Activated CD8-positive, alpha-beta memory T cell treated with anti-CD3 and anti-CD28 coated beads for 48 hours (primary cell): ENCODE data around the gene ADD3.

ENCODE experiments used
- DNase-seq, 3 experiments: peaks; one replicate each; pipeline ENCODE4 v3.0.0-alpha.2; 2020; ENCODE audit warnings: low read depth in 2 of 3, low spot score in 2 of 3

ADD3 gene

GRCh38 chr10:110149259-110149658 lies 141.5 kb downstream of the ADD3 start:
- DNase-seq, result no peak

- DNase-seq, result no peak
Observed at GRCh38 chr10:110150046-110150445, 142.3 kb downstream of the ADD3 start.

DNA sequence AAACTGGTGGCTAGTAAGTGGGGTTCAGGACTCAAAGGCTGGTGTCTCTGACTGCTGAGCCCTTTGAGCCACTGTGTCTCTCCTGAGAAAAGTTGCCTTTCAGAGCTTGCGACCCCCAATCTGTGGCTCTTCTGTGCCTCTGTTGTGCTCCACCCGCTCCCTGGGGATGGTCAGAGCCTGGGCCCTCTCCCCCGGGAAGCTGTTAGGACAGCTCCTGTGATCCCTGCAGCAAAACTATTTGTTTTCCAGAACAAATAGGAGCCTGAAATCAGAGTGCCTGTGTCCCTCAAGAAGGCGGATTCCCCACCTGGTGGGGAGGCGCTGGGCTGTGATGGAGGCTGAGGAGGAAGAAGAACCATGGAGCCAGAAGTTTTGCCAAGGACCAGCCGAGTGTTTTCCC lies 143.2 kb downstream of the ADD3 start:
- DNase-seq, result no peak

- no peak for DNase-seq
Observed at GRCh38 chr10:110151467-110151866, 143.7 kb downstream of the ADD3 start.

- no peak for DNase-seq
Observed at GRCh38 chr10:110151971-110152370, 144.2 kb downstream of the ADD3 start.

GRCh38 chr10:110153396-110153795 lies 145.6 kb downstream of the ADD3 start:
- no peak for DNase-seq

DNA sequence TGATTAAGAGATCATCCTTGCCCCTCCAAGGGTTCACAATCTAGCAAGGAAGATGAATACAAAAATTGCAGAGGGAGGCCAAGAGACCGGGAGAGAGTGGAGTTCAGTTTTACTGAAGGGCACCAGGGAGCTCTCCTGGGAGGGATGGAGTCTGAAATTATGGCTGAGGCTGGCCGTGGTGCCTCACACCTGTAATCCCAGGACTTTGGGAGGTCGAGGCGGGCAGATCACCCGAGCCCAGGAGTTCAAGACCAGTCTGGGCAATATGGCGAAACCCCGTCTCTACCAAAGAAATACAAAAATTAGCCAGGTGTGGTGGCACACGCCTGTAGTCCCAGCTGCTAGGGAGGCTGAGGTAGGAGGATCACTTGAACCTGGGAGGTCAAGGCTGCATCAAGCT lies 148.3 kb downstream of the ADD3 start:
- DNase-seq, result no peak

- no peak for DNase-seq
Observed at GRCh38 chr10:110158051-110159005, 150.5 kb downstream of the ADD3 start.

GRCh38 chr10:110160081-110160480 lies 152.3 kb downstream of the ADD3 start:
- DNase-seq, result no peak

- DNase-seq, result no peak
Observed at GRCh38 chr10:110160522-110160921, 152.7 kb downstream of the ADD3 start.

GRCh38 chr10:110162741-110163145 lies 155.0 kb downstream of the ADD3 start:
- DNase-seq, result no peak

DNA sequence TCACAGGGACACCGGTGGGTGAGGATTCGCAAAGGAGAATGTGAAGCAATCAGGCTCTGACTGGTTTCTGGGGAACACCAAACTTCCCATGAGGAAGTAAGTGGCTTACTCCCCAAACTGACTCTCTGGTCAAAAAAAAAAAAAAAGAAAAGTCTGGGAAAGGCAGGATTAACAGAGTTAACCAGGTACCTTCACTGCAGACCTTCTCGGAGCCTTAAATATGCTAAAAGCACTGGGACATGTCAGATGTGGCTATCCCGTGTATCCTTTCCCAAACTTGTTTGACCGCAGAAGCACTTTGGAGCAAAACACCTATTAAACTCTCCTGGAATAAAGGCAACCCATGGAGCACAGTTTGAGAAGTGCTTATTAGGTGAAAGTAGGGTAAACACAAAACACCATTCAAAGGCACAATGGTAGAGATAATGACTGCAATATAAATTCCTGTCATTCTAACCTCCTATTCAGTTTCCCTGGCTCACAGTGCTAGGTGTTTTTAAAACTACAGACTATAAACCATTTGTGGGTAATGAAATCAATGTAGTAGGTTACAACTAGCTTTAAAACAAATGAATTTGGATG lies 155.5 kb downstream of the ADD3 start:
- no peak for DNase-seq

DNA sequence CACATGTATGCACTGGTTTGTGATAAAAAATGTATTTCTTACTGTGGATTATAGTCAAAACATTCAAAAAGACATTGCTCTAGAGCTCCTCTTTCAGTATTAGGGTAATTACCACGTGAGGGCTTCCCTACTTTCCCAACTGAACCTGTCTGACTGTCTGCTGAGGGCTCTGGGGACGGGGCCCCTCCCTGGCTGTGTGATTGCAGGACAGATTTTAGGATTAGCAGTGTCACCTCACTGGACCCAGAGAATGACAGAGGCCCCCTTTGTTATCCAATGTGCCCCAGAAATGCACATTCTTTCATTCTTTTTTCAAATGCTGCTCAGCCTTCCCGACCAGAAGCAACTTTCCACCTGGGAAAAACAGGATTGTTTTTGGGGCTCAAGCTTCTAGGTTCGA lies 156.1 kb downstream of the ADD3 start:
- DNase-seq, result no peak

DNA sequence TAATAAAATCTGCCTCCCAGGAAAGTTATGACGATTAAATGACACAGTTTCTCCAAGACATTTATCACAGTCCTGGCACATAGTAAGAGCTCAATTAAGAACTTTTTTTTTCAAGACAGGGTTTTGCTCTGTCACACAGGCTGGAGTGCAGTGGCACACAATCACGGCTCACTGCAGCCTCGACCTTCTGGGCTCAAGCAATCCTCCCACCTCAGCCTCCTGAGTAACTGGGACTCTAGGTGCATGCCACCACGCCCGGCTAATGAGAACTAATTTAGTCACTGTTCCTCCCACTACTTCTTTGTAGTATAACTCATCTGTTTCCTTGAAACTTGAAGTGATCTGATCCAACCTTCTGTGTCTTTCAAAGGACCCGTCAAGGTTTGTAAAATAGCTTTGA lies 157.5 kb downstream of the ADD3 start:
- no peak for DNase-seq

GRCh38 chr10:110167149-110167548 lies 159.4 kb downstream of the ADD3 start:
- no peak for DNase-seq

GRCh38 chr10:110168601-110169481 lies 161.1 kb downstream of the ADD3 start:
- no peak for DNase-seq

- DNase-seq, result no peak
Observed at GRCh38 chr10:110169586-110169985, 161.8 kb downstream of the ADD3 start.

GRCh38 chr10:110170142-110170971 lies 162.6 kb downstream of the ADD3 start:
- DNase-seq, result no peak

- no peak for DNase-seq
Observed at GRCh38 chr10:110171032-110171431, 163.2 kb downstream of the ADD3 start.

DNA sequence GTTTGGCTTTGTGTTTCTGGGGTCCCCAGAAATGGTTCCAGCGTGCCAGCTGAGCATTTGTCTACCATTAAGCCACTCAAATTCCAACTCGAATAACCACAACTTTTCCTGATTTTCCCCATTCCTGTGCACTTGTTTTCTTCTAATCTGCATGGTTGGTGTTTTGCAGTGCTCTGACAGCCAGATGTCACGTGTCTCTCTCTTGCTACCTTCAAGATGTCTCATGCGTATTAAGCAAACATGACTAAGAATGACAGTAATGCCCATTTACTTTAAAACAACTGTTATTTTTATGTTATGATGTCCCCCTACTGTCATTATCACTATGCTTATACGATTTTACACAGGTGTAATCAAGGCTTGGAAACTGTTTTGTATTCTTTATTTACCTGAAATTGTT lies 164.4 kb downstream of the ADD3 start:
- no peak for DNase-seq

DNA sequence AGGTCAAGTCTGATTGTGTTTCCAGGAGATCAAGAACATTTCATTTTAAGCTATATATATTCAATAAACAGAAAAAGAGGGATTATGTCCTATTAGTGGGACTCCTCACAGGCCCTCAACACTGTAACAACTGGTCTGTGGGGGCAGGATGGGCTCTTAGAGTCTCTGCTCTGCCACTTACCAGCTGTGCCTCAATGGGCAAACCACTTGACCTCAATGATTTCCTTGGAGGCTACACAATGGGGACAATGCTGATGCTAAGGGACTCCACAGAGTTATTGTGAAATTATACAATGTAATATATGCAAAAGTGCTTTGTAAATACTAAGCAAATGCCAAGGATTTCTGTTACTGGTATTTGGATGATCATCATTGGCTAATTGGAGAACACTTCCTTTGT lies 166.4 kb downstream of the ADD3 start:
- DNase-seq, result no peak
